Activated CD8-positive, alpha-beta T cell treated with anti-CD3 and anti-CD28 coated beads for 36 hours (primary cell): ENCODE results near the gene WNT7B. TPM values are rescaled to one million over a fixed set of nuclear protein-coding genes. Genes with fewer than 3 reads are reported as not detected.

ENCODE experiments used
- ATAC-seq: fragments of 200-7000 bp; cut with Tn5 transposase; one replicate; pipeline ENCODE4 v1.10.0; 2021; ENCODE audit warnings: mild to moderate bottlenecking, moderate library complexity
- CTCF ChIA-PET: fragments of 350-600 bp; sonication (Branson Sonifier 250); formaldehyde crosslinking; loops from one replicate; lab custom pipeline; 2021; ENCODE audit warnings: antibody characterized with exemption; lab: Charles Lee
- POLR2A ChIA-PET: fragments of 350-600 bp; sonication (Branson Sonifier 250); formaldehyde crosslinking; loops from one replicate; lab custom pipeline; 2021; ENCODE audit warnings: antibody characterized with exemption; lab: Charles Lee
- DNase-seq: peaks from one replicate; pipeline ENCODE4 v3.0.0-alpha.2; 2020
- H3K27ac Mint-ChIP-seq: one replicate; pipeline ENCODE4 v1.8.0; 2021; ENCODE audit warnings: mild to moderate bottlenecking, mixed read lengths
- H3K27me3 Mint-ChIP-seq: one replicate; pipeline ENCODE4 v1.8.0; 2021; ENCODE audit warnings: mixed read lengths
- H3K36me3 Mint-ChIP-seq: one replicate; pipeline ENCODE4 v1.8.0; 2021; ENCODE audit warnings: low read depth, mixed read lengths
- H3K4me1 Mint-ChIP-seq: one replicate; pipeline ENCODE4 v1.8.0; 2021; ENCODE audit warnings: low read depth, mixed read lengths
- H3K4me3 Mint-ChIP-seq: one replicate; pipeline ENCODE4 v1.8.0; 2021; ENCODE audit warnings: mild to moderate bottlenecking, moderate library complexity, mixed read lengths
- H3K9me3 Mint-ChIP-seq: one replicate; pipeline ENCODE4 v1.8.0; 2021; ENCODE audit warnings: mixed read lengths
- CTCF ChIP-seq: fragments of 200-600 bp; IDR thresholded peaks from one replicate; pipeline ENCODE4 v1.8.0; 2022; ENCODE audit warnings: antibody characterized with exemption, mild to moderate bottlenecking
- intact Hi-C: fragments of 100-400 bp; cut with micrococcal nuclease; formaldehyde crosslinking; loops from one replicate; pipeline ENCODE4 v1.10.0; 2022
- total RNA-seq, 2 experiments: library from RNA; stranded (reverse); gene quantifications; one replicate each; pipeline ENCODE4 v1.2.3, GENCODE V29; 2021

The WNT7B gene
- total RNA-seq, 2 experiments from 2014 or later, result not detected

- Mint-ChIP-seq H3K36me3 (no peaks in the 10 kb centered on the region), H3K27me3 (peaks cover 6% of the 10 kb centered on the region), H3K9me3 (no peaks in the 10 kb centered on the region), H3K27ac (no peak overlapping the region), H3K4me3 (no peak overlapping the region), H3K4me1 (no peaks in the 10 kb centered on the region)
- DNase-seq (no peak), ATAC-seq (no peak)
- intact Hi-C loops, result no loop called here
- no peak for TF ChIP-seq CTCF
- ChIA-PET CTCF (no interaction called here), POLR2A (no interaction called here)
Observed at GRCh38 chr22:45896153-45896951, 80.6 kb downstream of the WNT7B start.

GRCh38 chr22:45895436-45896152 is 81.4 kb downstream of the WNT7B start:
- H3K4me3 Mint-ChIP-seq, result no peak overlapping the region
- H3K27me3 Mint-ChIP-seq, result peaks cover 10% of the 10 kb centered on the region
- no peaks in the 10 kb centered on the region for H3K9me3 Mint-ChIP-seq
- ATAC-seq (no peak), DNase-seq (no peak)
- no peaks in the 10 kb centered on the region for H3K36me3 Mint-ChIP-seq
- no peaks in the 10 kb centered on the region for H3K4me1 Mint-ChIP-seq
- H3K27ac Mint-ChIP-seq, result no peak overlapping the region
- POLR2A ChIA-PET, result no interaction called here
- intact Hi-C loops, result no loop called here
- no peak for TF ChIP-seq CTCF
- CTCF ChIA-PET, result interaction anchor here (1.3 kb wide), 1 partner anchor 32 kb away, joined by 7 read pairs; no protein-coding TSS in a partner anchor

GRCh38 chr22:45893516-45893915 is 83.4 kb downstream of the WNT7B start:
- no peaks in the 10 kb centered on the region for H3K36me3 Mint-ChIP-seq
- no peaks in the 10 kb centered on the region for H3K9me3 Mint-ChIP-seq
- peaks cover 7% of the 10 kb centered on the region for H3K27me3 Mint-ChIP-seq
- ATAC-seq (no peak), DNase-seq (no peak)
- CTCF ChIA-PET, result no interaction called here
- POLR2A ChIA-PET, result no interaction called here
- H3K27ac Mint-ChIP-seq, result no peak overlapping the region
- intact Hi-C loops, result no loop called here
- no peak overlapping the region for H3K4me3 Mint-ChIP-seq
- no peaks in the 10 kb centered on the region for H3K4me1 Mint-ChIP-seq
- TF ChIP-seq CTCF, result no peak

GRCh38 chr22:45892681-45893461 is 84.1 kb downstream of the WNT7B start:
- no peak for DNase-seq
- peaks cover 7% of the 10 kb centered on the region for H3K27me3 Mint-ChIP-seq
- no peaks in the 10 kb centered on the region for H3K36me3 Mint-ChIP-seq
- intact Hi-C loops, result no loop called here
- no peak for ATAC-seq
- TF ChIP-seq CTCF, result no peak
- CTCF ChIA-PET, result interaction anchor here (0.6 kb wide), 1 partner anchor 28 kb away, joined by 3 read pairs; no protein-coding TSS in a partner anchor
- H3K27ac Mint-ChIP-seq, result no peak overlapping the region
- no peaks in the 10 kb centered on the region for H3K9me3 Mint-ChIP-seq
- H3K4me1 Mint-ChIP-seq, result no peaks in the 10 kb centered on the region
- H3K4me3 Mint-ChIP-seq, result no peak overlapping the region
- POLR2A ChIA-PET, result no interaction called here
